ENCODE results near the gene FFAR1.

Gene FFAR1

GRCh38 chr19:35321291-35321690 lies 26.4 kb upstream of the FFAR1 start:
- Histone ChIP-seq H3K27me3 (ENCODE audit: low read depth) (no peaks in the 10 kb centered on the region; the same call in 1 of the 2 replicates), H3K36me3 (replicated peaks) (no peaks in the 10 kb centered on the region), H3K4me1 (no peaks in the 10 kb centered on the region), H3K4me3 (no peak overlapping the region), H3K9me3 (no peaks in the 10 kb centered on the region; the same call in 1 of the 2 replicates)
- in situ Hi-C loops (cut with MboI; ENCODE audit: low sequenced_read_pairs) = no loop called here
- no peak for DNase-seq (ENCODE audit: low spot score in 2 of 2)

- Histone ChIP-seq H3K4me1 (no peaks in the 10 kb centered on the region), H3K4me3 (no peak overlapping the region), H3K9me3 (no peaks in the 10 kb centered on the region; the same call in 1 of the 2 replicates), H3K36me3 (replicated peaks) (no peaks in the 10 kb centered on the region), H3K27me3 (ENCODE audit: low read depth) (no peaks in the 10 kb centered on the region; the same call in 1 of the 2 replicates)
- in situ Hi-C loops (cut with MboI; ENCODE audit: low sequenced_read_pairs) = no loop called here
- DNase-seq (ENCODE audit: low spot score in 2 of 2) = no peak
These were observed 25.7 kb upstream of the FFAR1 start for GRCh38 chr19:35322014-35322413.

GRCh38 chr19:35327642-35328041 lies 20.1 kb upstream of the FFAR1 start:
- Histone ChIP-seq H3K4me1 (no peaks in the 10 kb centered on the region), H3K27me3 (ENCODE audit: low read depth) (no peaks in the 10 kb centered on the region; the same call in 1 of the 2 replicates), H3K36me3 (replicated peaks) (no peaks in the 10 kb centered on the region), H3K9me3 (no peaks in the 10 kb centered on the region), H3K4me3 (no peak overlapping the region)
- no peak for DNase-seq (ENCODE audit: low spot score in 2 of 2)
- in situ Hi-C loops (cut with MboI; ENCODE audit: low sequenced_read_pairs) = no loop called here

GRCh38 chr19:35328851-35329285 lies 18.8 kb upstream of the FFAR1 start, which contains the start of gene CD22:
Gene CD22 (plus strand): TSS chr19:35329187. CDS start chr19:35332041, 2,854 bp downstream.
- Histone ChIP-seq H3K4me3 (no peak within 1 kb of the TSS), H3K36me3 (replicated peaks) (no peaks in the 10 kb centered on the region), H3K27me3 (ENCODE audit: low read depth) (no peaks in the 10 kb centered on the region; the same call in 1 of the 2 replicates), H3K4me1 (no peaks in the 10 kb centered on the region), H3K9me3 (no peaks in the 10 kb centered on the region)
- in situ Hi-C loops (cut with MboI; ENCODE audit: low sequenced_read_pairs) = no loop called here
- DNase-seq (ENCODE audit: low spot score in 2 of 2) = no peak

GRCh38 chr19:35329323-35329722 lies 18.4 kb upstream of the FFAR1 start:
- H3K4me1 ChIP-seq = no peaks in the 10 kb centered on the region
- H3K4me3 ChIP-seq = no peak overlapping the region
- H3K36me3 ChIP-seq (replicated peaks) = no peaks in the 10 kb centered on the region
- H3K9me3 ChIP-seq = no peaks in the 10 kb centered on the region
- no peaks in the 10 kb centered on the region; the same call in 1 of the 2 replicates for H3K27me3 ChIP-seq (ENCODE audit: low read depth)
- no peak for DNase-seq (ENCODE audit: low spot score in 2 of 2)
- in situ Hi-C loops (cut with MboI; ENCODE audit: low sequenced_read_pairs) = no loop called here

- Histone ChIP-seq H3K27me3 (ENCODE audit: low read depth) (no peaks in the 10 kb centered on the region; the same call in 1 of the 2 replicates), H3K4me1 (no peaks in the 10 kb centered on the region), H3K36me3 (replicated peaks) (no peaks in the 10 kb centered on the region), H3K9me3 (no peaks in the 10 kb centered on the region), H3K4me3 (no peak overlapping the region)
- DNase-seq (ENCODE audit: low spot score in 2 of 2) = no peak
- in situ Hi-C loops (cut with MboI; ENCODE audit: low sequenced_read_pairs) = no loop called here
These were observed 17.2 kb upstream of the FFAR1 start for GRCh38 chr19:35330475-35330874.

- in situ Hi-C loops (cut with MboI; ENCODE audit: low sequenced_read_pairs) = no loop called here
- no peaks in the 10 kb centered on the region; the same call in 1 of the 2 replicates for H3K27me3 ChIP-seq (ENCODE audit: low read depth)
- H3K36me3 ChIP-seq (replicated peaks) = no peaks in the 10 kb centered on the region
- no peaks in the 10 kb centered on the region for H3K9me3 ChIP-seq
- DNase-seq (ENCODE audit: low spot score in 2 of 2) = no peak
- no peaks in the 10 kb centered on the region for H3K4me1 ChIP-seq
- no peak overlapping the region for H3K4me3 ChIP-seq
These were observed 16.0 kb upstream of the FFAR1 start for GRCh38 chr19:35331551-35332214.

GRCh38 chr19:35332817-35333216 lies 14.9 kb upstream of the FFAR1 start:
- H3K9me3 ChIP-seq = no peaks in the 10 kb centered on the region
- no peak for DNase-seq (ENCODE audit: low spot score in 2 of 2)
- H3K4me1 ChIP-seq = no peaks in the 10 kb centered on the region
- no peaks in the 10 kb centered on the region for H3K36me3 ChIP-seq (replicated peaks)
- no peaks in the 10 kb centered on the region; the same call in none of the 2 replicates for H3K27me3 ChIP-seq (ENCODE audit: low read depth)
- in situ Hi-C loops (cut with MboI; ENCODE audit: low sequenced_read_pairs) = no loop called here
- H3K4me3 ChIP-seq = no peak overlapping the region

GRCh38 chr19:35334144-35334753 lies 13.5 kb upstream of the FFAR1 start:
- no peaks in the 10 kb centered on the region for H3K36me3 ChIP-seq (replicated peaks)
- in situ Hi-C loops (cut with MboI; ENCODE audit: low sequenced_read_pairs) = no loop called here
- no peak for DNase-seq (ENCODE audit: low spot score in 2 of 2)
- H3K9me3 ChIP-seq = no peaks in the 10 kb centered on the region
- H3K27me3 ChIP-seq (ENCODE audit: low read depth) = no peaks in the 10 kb centered on the region; the same call in none of the 2 replicates
- H3K4me3 ChIP-seq = no peak overlapping the region
- H3K4me1 ChIP-seq = no peaks in the 10 kb centered on the region

GRCh38 chr19:35336166-35336955 lies 11.3 kb upstream of the FFAR1 start:
- no peak for DNase-seq (ENCODE audit: low spot score in 2 of 2)
- H3K9me3 ChIP-seq = no peaks in the 10 kb centered on the region
- in situ Hi-C loops (cut with MboI; ENCODE audit: low sequenced_read_pairs) = no loop called here
- no peaks in the 10 kb centered on the region for H3K36me3 ChIP-seq (replicated peaks)
- no peaks in the 10 kb centered on the region; the same call in none of the 2 replicates for H3K27me3 ChIP-seq (ENCODE audit: low read depth)
- H3K4me3 ChIP-seq = no peak overlapping the region
- no peaks in the 10 kb centered on the region for H3K4me1 ChIP-seq

- Histone ChIP-seq H3K27me3 (ENCODE audit: low read depth) (peaks cover 3% of the 10 kb centered on the region), H3K36me3 (replicated peaks) (no peaks in the 10 kb centered on the region)
These were observed 10.4 kb upstream of the FFAR1 start for GRCh38 chr19:35337097-35337983.

GRCh38 chr19:35337984-35338296 lies 9.8 kb upstream of the FFAR1 start:
- DNase-seq (ENCODE audit: low spot score in 2 of 2) = no peak
- Histone ChIP-seq H3K27me3 (ENCODE audit: low read depth) (peaks cover 3% of the 10 kb centered on the region), H3K36me3 (replicated peaks) (no peaks in the 10 kb centered on the region), H3K4me3 (no peak overlapping the region), H3K9me3 (no peaks in the 10 kb centered on the region), H3K4me1 (no peaks in the 10 kb centered on the region)
- in situ Hi-C loops (cut with MboI; ENCODE audit: low sequenced_read_pairs) = no loop called here

More at GRCh38 chr19:35337097-35337983, 10.4 kb upstream of the FFAR1 start:
- H3K9me3 ChIP-seq = no peaks in the 10 kb centered on the region
- in situ Hi-C loops (cut with MboI; ENCODE audit: low sequenced_read_pairs) = no loop called here
- DNase-seq (ENCODE audit: low spot score in 2 of 2) = no peak
- H3K4me3 ChIP-seq = no peak overlapping the region
- H3K4me1 ChIP-seq = no peaks in the 10 kb centered on the region

GRCh38 chr19:35340431-35340830 lies 7.3 kb upstream of the FFAR1 start:
- in situ Hi-C loops (cut with MboI; ENCODE audit: low sequenced_read_pairs) = no loop called here
- peaks cover 9% of the 10 kb centered on the region for H3K27me3 ChIP-seq (ENCODE audit: low read depth)
- H3K4me1 ChIP-seq = no peaks in the 10 kb centered on the region

More at GRCh38 chr19:35340431-35340830, 7.3 kb upstream of the FFAR1 start:
- H3K4me3 ChIP-seq = no peak overlapping the region
- DNase-seq (ENCODE audit: low spot score in 2 of 2) = no peak
- no peaks in the 10 kb centered on the region for H3K9me3 ChIP-seq
- H3K36me3 ChIP-seq (replicated peaks) = no peaks in the 10 kb centered on the region
